Stimulated activated CD8-positive, alpha-beta memory T cell treated with anti-CD3 and anti-CD28 coated beads, Interleukin-2, amount 100 ng/mL, for 48 hours (primary cell): ENCODE results near the gene EPB41L3.
"Not testable (repeated sequence)": the region's sequence is repeated elsewhere in the genome, so short reads cannot be mapped to it uniquely, and the experiment has no call there.

ENCODE experiments used
- DNase-seq, 2 donors: peaks; one replicate each; pipeline ENCODE4 v3.0.0-alpha.2; 2020; ENCODE audit warnings: low read depth in 2 of 2

Gene EPB41L3

DNA sequence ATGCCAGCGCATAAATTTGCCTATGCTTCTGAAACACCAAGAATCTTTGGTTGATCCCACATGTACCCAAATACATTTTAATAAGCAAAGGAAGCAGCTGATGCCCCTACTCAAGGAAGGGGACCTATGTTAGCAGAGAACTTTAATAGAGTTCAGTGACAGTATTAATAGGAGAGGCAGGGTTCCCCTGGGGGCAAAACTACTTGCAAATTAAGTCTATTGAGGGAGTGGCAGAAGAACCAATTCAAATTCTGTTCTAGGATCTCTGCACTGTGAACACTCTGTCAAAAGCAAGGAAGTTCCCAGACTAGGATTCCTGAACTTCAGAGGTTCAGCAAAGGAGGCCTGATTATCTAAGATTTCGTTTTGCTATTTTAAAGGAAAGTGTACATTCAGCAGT, 47.5 kb downstream of the EPB41L3 start:
- no peak for DNase-seq

- no peak for DNase-seq
These were observed 52.9 kb downstream of the EPB41L3 start for GRCh38 chr18:5490753-5491480.

- no peak for DNase-seq
These were observed 55.0 kb downstream of the EPB41L3 start for GRCh38 chr18:5488844-5489243.

DNA sequence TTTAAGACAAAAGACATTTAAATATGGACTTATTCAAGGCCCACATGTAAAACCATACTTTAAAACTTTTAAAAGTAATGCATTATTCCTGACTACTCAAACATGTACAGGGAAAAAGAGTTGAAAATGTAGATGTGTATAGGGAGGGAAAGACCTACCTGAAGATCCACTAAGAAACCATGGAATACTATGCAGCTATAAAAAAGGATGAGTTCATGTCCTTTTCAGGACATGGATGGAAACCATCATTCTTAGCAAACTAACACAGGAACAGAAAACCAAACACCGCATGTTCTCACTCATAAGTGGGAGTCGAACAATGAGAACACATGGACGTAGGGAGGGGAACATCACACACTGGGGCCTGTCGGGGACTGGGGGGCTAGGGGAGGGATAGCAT, 55.8 kb downstream of the EPB41L3 start:
- not testable (repeated sequence) for DNase-seq

GRCh38 chr18:5484526-5484925, 59.3 kb downstream of the EPB41L3 start:
- DNase-seq, result no peak

- no peak for DNase-seq
These were observed 62.2 kb downstream of the EPB41L3 start for GRCh38 chr18:5481621-5482020.

DNA sequence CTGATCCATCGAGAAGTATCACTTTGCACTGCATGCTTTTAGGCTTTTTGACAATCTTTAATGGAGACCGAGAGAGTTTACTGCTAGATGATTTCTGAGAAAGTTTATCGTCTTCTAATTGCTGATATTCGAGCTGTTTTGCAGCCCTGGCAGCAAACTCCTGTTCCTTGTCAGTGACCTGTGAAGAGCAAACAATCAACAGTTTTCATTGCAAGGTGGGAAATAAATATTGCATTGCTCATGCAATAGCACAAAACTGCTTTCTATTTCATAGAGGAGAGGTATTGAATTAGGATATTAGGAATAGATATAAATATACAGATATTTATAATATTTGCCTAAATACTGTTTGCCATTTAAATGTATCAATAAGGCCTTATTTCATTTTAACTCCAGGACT, 65.5 kb downstream of the EPB41L3 start:
- DNase-seq, result no peak

DNA sequence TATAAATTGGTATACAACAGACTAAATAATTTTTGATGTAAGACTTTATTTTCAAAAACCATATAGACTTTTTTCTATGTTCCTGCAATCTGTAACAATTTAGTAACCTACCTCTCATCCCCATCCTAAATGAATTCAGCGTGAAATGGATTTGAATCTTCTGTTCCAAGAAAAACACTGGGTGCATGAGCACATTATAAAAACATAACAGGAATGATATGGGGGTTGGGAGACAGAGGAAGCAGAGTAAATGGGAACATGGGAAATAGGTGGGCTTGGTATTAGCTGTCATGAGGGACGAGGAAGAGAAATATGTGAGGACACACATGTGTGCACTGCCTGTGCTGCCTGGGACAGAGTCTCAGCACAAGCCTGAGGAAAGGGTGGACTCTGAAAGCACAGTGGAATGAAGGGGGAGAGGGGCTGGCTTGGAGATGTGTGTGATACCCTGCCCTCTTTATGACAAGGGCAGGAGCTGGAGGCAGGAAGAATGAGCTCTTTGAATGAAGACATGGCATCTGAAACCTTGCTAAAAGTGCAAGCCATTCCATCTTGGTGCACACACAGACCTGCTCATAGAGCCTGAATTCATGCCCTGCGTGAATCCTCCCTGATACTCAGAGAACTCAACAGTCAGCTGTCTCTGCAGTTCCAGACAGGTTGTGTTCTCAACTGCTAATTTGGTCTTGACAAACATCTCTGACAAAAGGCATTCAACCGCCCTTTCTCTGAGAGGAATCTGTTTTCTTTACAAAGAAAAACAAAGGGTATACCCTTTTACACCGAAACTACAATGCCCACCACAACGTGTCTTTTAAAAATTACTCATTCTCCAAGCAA, 66.6 kb downstream of the EPB41L3 start:
- no peak for DNase-seq

GRCh38 chr18:5475267-5475666, 68.5 kb downstream of the EPB41L3 start:
- no peak for DNase-seq

DNA sequence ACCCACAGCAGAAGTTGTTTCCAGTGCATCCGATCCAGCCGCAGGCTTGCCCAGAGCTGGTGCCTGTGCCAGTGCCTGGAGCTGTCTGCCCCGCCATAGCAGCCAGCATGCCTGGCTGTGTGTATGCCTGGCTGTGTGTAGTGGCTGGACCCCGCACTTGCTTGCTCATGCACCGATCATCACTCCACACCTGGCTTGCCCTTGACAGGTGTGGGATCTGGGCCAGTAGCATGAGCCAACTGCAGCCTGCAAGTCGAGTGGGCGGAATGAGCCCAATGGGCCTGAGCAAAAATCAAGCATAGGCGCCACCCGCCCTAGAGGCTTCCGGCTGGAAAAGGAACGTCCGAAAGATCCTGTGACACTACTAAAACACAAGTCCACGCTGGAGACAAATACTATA, 74.5 kb downstream of the EPB41L3 start:
- no peak for DNase-seq

DNA sequence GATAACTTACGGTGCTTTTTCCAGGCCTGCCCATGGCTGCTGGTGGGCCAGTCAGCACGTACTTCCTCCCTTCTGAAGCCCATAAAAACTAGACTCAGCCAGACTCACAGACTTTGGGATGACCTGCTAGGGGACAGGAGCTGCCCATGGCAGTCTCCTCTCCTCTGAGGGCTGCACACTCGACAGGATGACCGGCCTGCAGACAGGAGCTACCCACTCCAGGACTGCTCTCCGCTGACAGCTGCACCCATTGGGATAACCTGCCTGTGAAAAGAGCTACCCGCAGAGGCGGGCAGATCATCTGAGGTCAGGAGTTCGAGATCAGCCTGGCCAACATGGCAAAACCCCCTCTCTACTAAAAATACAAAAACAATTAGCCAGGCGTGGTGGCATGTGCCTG, 75.4 kb downstream of the EPB41L3 start:
- DNase-seq, result no peak

- DNase-seq, result no peak
These were observed 76.1 kb downstream of the EPB41L3 start for GRCh38 chr18:5467671-5468070.

DNA sequence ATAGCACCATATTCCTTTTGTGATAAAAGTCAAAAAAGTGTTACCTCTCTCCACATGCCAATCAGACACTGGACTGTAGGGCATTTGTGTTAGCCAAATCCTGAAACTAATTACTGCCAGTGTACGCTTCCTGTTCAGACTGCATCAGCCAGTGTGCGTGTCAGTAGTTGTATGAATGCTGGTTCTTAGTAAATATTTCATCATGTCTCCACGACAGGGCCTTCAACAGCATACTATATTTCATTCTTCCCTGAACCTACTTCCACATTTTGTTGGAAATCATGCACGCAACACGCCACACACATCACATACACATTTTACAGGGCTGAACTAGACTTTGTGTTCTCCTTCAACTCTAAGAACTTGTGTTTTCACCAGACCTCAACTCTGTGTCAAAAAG, 77.5 kb downstream of the EPB41L3 start:
- DNase-seq, result no peak

DNA sequence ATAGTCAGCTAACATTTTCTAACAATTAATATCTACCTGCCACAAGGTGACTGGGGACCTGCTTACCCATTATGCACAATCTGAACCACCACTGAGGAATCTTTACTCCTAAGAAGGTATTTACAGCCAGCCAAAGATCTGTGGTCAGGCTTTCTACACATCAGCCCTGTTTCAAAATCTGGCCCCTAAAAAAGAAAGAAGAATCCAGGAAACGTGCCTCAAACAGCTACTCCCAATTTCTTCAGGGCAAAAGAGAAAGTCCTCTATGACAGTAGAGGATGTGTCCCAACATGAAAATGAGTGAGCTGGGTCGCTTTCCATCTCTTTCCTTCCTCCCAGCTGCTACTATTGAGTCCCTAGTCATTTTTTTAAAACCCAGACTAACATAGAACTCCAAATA, 79.5 kb downstream of the EPB41L3 start:
- DNase-seq, result no peak

- DNase-seq, result no peak
These were observed 80.0 kb downstream of the EPB41L3 start for GRCh38 chr18:5463831-5464230.

DNA sequence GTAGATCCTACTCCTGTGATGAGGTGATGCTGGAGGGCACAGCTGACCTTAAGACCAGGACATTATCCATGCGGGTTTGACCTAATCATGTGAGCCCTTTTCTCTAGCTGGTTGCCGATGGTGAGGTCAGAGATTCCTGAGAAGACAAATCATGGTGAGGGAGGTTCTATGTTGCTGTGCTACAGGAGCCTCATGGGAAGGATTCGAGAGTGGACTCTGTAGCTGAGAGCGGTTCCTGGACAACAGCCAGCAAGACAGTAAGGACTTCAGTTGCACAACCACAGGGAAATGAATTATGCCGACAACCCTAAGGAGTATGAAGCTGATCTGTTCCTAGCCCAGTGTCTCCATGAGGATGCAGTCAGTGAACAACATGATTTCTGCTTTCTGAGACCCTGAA, 80.4 kb downstream of the EPB41L3 start:
- DNase-seq, result no peak

- DNase-seq, result no peak
These were observed 81.6 kb downstream of the EPB41L3 start for GRCh38 chr18:5462227-5462626.

GRCh38 chr18:5461041-5461440, 82.8 kb downstream of the EPB41L3 start:
- DNase-seq, result no peak

GRCh38 chr18:5457462-5457957, 86.3 kb downstream of the EPB41L3 start:
- DNase-seq, result no peak

- no peak for DNase-seq
These were observed 87.0 kb downstream of the EPB41L3 start for GRCh38 chr18:5456577-5457461.

GRCh38 chr18:5455674-5456073, 88.1 kb downstream of the EPB41L3 start:
- DNase-seq, result no peak

GRCh38 chr18:5452943-5453443, 90.8 kb downstream of the EPB41L3 start:
- no peak for DNase-seq
